Mesendoderm (in vitro differentiated cells): ENCODE results near the gene KCTD6.

Source experiments
- DNase-seq: peaks from one replicate; pipeline ENCODE4 v3.0.0; 2013
- H2AK5ac ChIP-seq: 2 replicates; pipeline ENCODE4 v1.6.1; 2013; ENCODE audit warnings: low read length, inconsistent platforms
- H2BK120ac ChIP-seq: 2 replicates; pipeline ENCODE4 v1.6.1; 2013; ENCODE audit warnings: low read depth, mild to moderate bottlenecking, low read length, moderate library complexity, mixed read lengths
- H2BK15ac ChIP-seq: replicated peaks from 2 replicates; pipeline ENCODE4 v1.6.1; 2013; ENCODE audit warnings: low read depth, mild to moderate bottlenecking, moderate library complexity
- H2BK5ac ChIP-seq: 2 replicates; pipeline ENCODE4 v1.6.1; 2013; ENCODE audit warnings: low read length, inconsistent platforms
- H3K18ac ChIP-seq: 2 replicates; pipeline ENCODE4 v1.6.1; 2013; ENCODE audit warnings: mild to moderate bottlenecking, low read length, mixed read lengths
- H3K23ac ChIP-seq: one replicate; pipeline ENCODE4 v1.6.1; 2013; ENCODE audit warnings: low read length
- H3K27ac ChIP-seq: 2 replicates; pipeline ENCODE4 v1.5.1; 2013; ENCODE audit warnings: low read depth, mild to moderate bottlenecking, inconsistent platforms, low read length, moderate library complexity
- H3K27me3 ChIP-seq: 2 replicates; pipeline ENCODE4 v1.6.1; 2013; ENCODE audit warnings: low read length, control low read depth, mild to moderate bottlenecking, inconsistent platforms; ENCODE audit not compliant: insufficient read depth, poor library complexity
- H3K36me3 ChIP-seq: 2 replicates; pipeline ENCODE4 v1.6.1; 2013; ENCODE audit warnings: low read length, inconsistent platforms; ENCODE audit not compliant: control insufficient read depth, insufficient read depth
- H3K4ac ChIP-seq: one replicate; pipeline ENCODE4 v1.6.1; 2013; ENCODE audit warnings: low read depth, mild to moderate bottlenecking, low read length, moderate library complexity
- H3K4me1 ChIP-seq: 2 replicates; pipeline ENCODE4 v1.6.1; 2013; ENCODE audit warnings: low read depth, low read length, inconsistent platforms; ENCODE audit not compliant: control insufficient read depth
- H3K4me2 ChIP-seq: 2 replicates; pipeline ENCODE4 v1.6.1; 2013; ENCODE audit warnings: low read length
- H3K4me3 ChIP-seq: 2 replicates; pipeline ENCODE4 v1.5.1; 2013; ENCODE audit warnings: mild to moderate bottlenecking, low read length
- H3K56ac ChIP-seq: one replicate; pipeline ENCODE4 v1.6.1; 2013; ENCODE audit warnings: low read length
- H3K79me1 ChIP-seq: 2 replicates; pipeline ENCODE4 v1.6.1; 2013; ENCODE audit warnings: low read length, inconsistent platforms
- H3K79me2 ChIP-seq: 2 replicates; pipeline ENCODE4 v1.6.1; 2013; ENCODE audit warnings: mild to moderate bottlenecking, low read length; ENCODE audit not compliant: control insufficient read depth, insufficient read depth
- H3K9ac ChIP-seq: 2 replicates; pipeline ENCODE4 v1.6.1; 2013; ENCODE audit warnings: low read length, inconsistent platforms
- H4K5ac ChIP-seq: one replicate; pipeline ENCODE4 v1.6.1; 2013; ENCODE audit warnings: low read length
- H4K8ac ChIP-seq: one replicate; pipeline ENCODE4 v1.6.1; 2013; ENCODE audit warnings: low read depth, mild to moderate bottlenecking, control low read depth, low read length, moderate library complexity
- WGBS: extraction: QIAGEN DNeasy Blood & Tissue Kit; methylation state at CpG from one replicate; pipeline ENCODE4 v1.1.7; 2013; ENCODE audit warnings: low lambda C conversion rate, missing lambda C conversion rate; ENCODE audit not compliant: insufficient coverage; ENCODE audit errors: extremely low coverage; 5-methylcytosine and 5-hydroxymethylcytosine counted together

Gene KCTD6

GRCh38 chr3:58521336-58521670, 29.4 kb downstream of the KCTD6 start:
- Histone ChIP-seq H2BK5ac (no peak overlapping the region), H3K56ac (no peak overlapping the region), H3K79me1 (no peaks in the 10 kb centered on the region), H2AK5ac (no peak overlapping the region), H3K9ac (no peak overlapping the region), H2BK15ac (no peak overlapping the region), H3K4me3 (no peak overlapping the region), H3K36me3 (no peaks in the 10 kb centered on the region), H3K79me2 (no peaks in the 10 kb centered on the region), H2BK120ac (no peak overlapping the region), H3K4me2 (no peak overlapping the region), H3K18ac (no peak overlapping the region), H4K5ac (no peak overlapping the region), H4K8ac (no peak overlapping the region), H3K27ac (no peak overlapping the region), H3K4ac (no peak overlapping the region), H3K4me1 (peaks cover 10% of the 10 kb centered on the region), H3K23ac (no peak overlapping the region), H3K27me3 (no peaks in the 10 kb centered on the region)
- no peak for DNase-seq
- no CpG with 5 or more reads among the region's 3 CpGs for WGBS

- Histone ChIP-seq H2BK5ac (no peak overlapping the region), H2AK5ac (no peak overlapping the region), H3K23ac (no peak overlapping the region), H3K27me3 (no peaks in the 10 kb centered on the region), H3K56ac (no peak overlapping the region), H3K79me1 (no peaks in the 10 kb centered on the region), H3K36me3 (no peaks in the 10 kb centered on the region), H3K9ac (no peak overlapping the region), H2BK15ac (no peak overlapping the region), H4K8ac (no peak overlapping the region), H3K27ac (no peak overlapping the region), H3K4me2 (no peak overlapping the region), H4K5ac (no peak overlapping the region), H3K4me3 (no peak overlapping the region), H2BK120ac (no peak overlapping the region), H3K4ac (no peak overlapping the region), H3K4me1 (peaks cover 12% of the 10 kb centered on the region), H3K79me2 (no peaks in the 10 kb centered on the region), H3K18ac (no peak overlapping the region)
- DNase-seq, result peak; percentile 51
- no CpG with 5 or more reads among the region's 10 CpGs for WGBS
Measured at GRCh38 chr3:58521917-58522631, 30.2 kb downstream of the KCTD6 start.

GRCh38 chr3:58522759-58523425, 31.0 kb downstream of the KCTD6 start:
- H3K4me3 ChIP-seq, result no peak overlapping the region
- H3K9ac ChIP-seq, result no peak overlapping the region
- peak overlapping the region; percentile 11 for H3K18ac ChIP-seq
- no peak overlapping the region for H2BK15ac ChIP-seq
- peaks cover 12% of the 10 kb centered on the region for H3K4me1 ChIP-seq
- H3K79me2 ChIP-seq, result no peaks in the 10 kb centered on the region
- H2AK5ac ChIP-seq, result no peak overlapping the region
- H3K4me2 ChIP-seq, result no peak overlapping the region
- peak; percentile 78 for DNase-seq
- H3K4ac ChIP-seq, result no peak overlapping the region
- H4K8ac ChIP-seq, result no peak overlapping the region
- H3K79me1 ChIP-seq, result no peaks in the 10 kb centered on the region
- H3K27ac ChIP-seq, result no peak overlapping the region
- no peaks in the 10 kb centered on the region for H3K27me3 ChIP-seq
- no peak overlapping the region for H3K23ac ChIP-seq
- H4K5ac ChIP-seq, result no peak overlapping the region
- WGBS, result no CpG with 5 or more reads among the region's 5 CpGs
- no peak overlapping the region for H3K56ac ChIP-seq
- no peak overlapping the region for H2BK120ac ChIP-seq
- H3K36me3 ChIP-seq, result no peaks in the 10 kb centered on the region
- no peak overlapping the region for H2BK5ac ChIP-seq

- Histone ChIP-seq H4K5ac (no peak overlapping the region), H3K23ac (no peak overlapping the region), H3K56ac (no peak overlapping the region), H3K4me3 (no peak overlapping the region), H3K4me2 (no peak overlapping the region), H4K8ac (no peak overlapping the region), H3K18ac (no peak overlapping the region), H3K27me3 (no peaks in the 10 kb centered on the region), H3K27ac (no peak overlapping the region), H3K36me3 (no peaks in the 10 kb centered on the region), H2BK5ac (no peak overlapping the region), H2BK15ac (no peak overlapping the region), H3K4ac (no peak overlapping the region), H2BK120ac (no peak overlapping the region), H3K4me1 (peaks cover 12% of the 10 kb centered on the region), H3K79me1 (no peaks in the 10 kb centered on the region), H2AK5ac (no peak overlapping the region), H3K79me2 (no peaks in the 10 kb centered on the region), H3K9ac (no peak overlapping the region)
- DNase-seq, result no peak
- WGBS, result no CpG with 5 or more reads among the region's 11 CpGs
Measured at GRCh38 chr3:58524326-58524888, 32.5 kb downstream of the KCTD6 start.

- H3K56ac ChIP-seq, result peak overlapping the region; percentile 67
- no peak overlapping the region for H3K4me2 ChIP-seq
- peaks cover 6% of the 10 kb centered on the region for H3K4me1 ChIP-seq
- no peak overlapping the region for H4K5ac ChIP-seq
- H2BK5ac ChIP-seq, result peak overlapping the region; percentile 69
- H3K4ac ChIP-seq, result no peak overlapping the region
- WGBS, result no CpG with 5 or more reads among the region's 7 CpGs
- no peak overlapping the region for H3K27ac ChIP-seq
- H4K8ac ChIP-seq, result no peak overlapping the region
- peak overlapping the region; percentile 20 for H2AK5ac ChIP-seq
- no peaks in the 10 kb centered on the region for H3K27me3 ChIP-seq
- no peak overlapping the region for H3K4me3 ChIP-seq
- no peaks in the 10 kb centered on the region for H3K79me2 ChIP-seq
- H3K79me1 ChIP-seq, result no peaks in the 10 kb centered on the region
- H3K23ac ChIP-seq, result peak overlapping the region; percentile 12
- peak overlapping the region; percentile 3 for H3K9ac ChIP-seq
- no peak overlapping the region for H2BK120ac ChIP-seq
- H3K36me3 ChIP-seq, result no peaks in the 10 kb centered on the region
- no peak overlapping the region for H3K18ac ChIP-seq
- H2BK15ac ChIP-seq, result no peak overlapping the region
- DNase-seq, result peak; percentile 81
Measured at GRCh38 chr3:58526515-58526957, 34.6 kb downstream of the KCTD6 start.
